CD4-positive, alpha-beta T cell treated with Interleukin-12 subunit alpha and Interleukin-12 subunit beta, for 1 hour (primary cell): Measurements from ENCODE around the gene RASSF3.
A peak's percentile ranks its signal among the peaks of the same experiment; 100 is the strongest.
"Not testable (repeated sequence)": the region's sequence is repeated elsewhere in the genome, so short reads cannot be mapped to it uniquely, and the experiment has no call there.

Source experiments
- DNase-seq: peaks from one replicate; pipeline ENCODE4 v3.0.0-alpha.2; 2020

Gene RASSF3

DNA sequence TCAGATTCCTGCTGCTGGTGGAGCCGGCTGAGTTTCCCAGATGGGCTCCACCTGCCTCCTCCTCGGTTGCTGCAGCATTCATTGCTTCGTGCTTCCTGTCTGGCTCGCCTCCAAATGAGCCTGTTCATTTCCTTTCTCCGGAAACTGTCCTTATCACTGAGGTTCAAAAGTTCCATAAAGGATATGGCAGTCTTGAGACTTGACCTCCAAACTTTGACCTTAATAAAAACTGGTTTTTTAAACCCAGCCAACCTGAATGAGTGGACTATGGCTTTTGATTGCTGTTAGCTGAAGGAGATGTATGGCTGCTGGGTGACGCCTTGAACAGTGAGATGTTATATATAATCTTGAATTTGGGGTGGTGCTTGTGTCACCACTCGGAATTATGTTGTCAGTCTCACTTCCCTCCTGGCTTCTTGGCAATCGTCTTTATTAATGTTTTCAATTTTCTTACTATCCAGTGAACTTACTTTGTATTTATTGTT is 62.7 kb downstream of the RASSF3 start:
- DNase-seq, result no peak

DNA sequence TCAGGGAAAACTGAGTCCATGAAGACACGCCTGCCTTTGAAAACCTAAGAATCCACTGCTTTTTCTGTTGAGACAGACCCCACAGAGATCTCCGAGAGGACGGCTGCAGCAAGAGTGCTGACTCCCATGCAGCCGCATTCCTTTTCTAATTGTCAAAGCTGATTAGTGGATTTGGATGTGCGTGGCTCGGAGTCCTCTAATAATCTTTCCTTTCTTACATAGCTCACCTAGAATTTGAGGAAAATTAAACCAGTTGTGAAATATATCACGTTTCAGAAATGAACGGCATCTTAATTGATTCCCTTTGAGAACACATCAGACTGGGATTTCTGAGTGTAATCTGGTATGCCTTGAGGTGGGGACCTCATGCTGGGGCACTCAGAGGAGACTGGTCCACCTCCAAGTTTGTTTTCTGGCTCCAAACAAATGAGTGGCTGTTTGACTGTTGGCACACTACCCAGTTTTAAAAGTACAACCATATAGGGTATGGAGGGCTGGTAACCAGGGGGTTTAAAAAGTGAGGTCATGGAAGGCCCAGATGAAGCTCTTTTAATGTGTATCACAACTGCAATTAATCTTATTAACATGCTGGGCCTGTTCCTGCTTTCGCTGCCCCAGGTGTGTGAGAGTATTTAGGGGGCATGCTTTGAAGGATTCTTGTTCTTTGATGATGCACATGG is 63.3 kb downstream of the RASSF3 start:
- no peak for DNase-seq

DNA sequence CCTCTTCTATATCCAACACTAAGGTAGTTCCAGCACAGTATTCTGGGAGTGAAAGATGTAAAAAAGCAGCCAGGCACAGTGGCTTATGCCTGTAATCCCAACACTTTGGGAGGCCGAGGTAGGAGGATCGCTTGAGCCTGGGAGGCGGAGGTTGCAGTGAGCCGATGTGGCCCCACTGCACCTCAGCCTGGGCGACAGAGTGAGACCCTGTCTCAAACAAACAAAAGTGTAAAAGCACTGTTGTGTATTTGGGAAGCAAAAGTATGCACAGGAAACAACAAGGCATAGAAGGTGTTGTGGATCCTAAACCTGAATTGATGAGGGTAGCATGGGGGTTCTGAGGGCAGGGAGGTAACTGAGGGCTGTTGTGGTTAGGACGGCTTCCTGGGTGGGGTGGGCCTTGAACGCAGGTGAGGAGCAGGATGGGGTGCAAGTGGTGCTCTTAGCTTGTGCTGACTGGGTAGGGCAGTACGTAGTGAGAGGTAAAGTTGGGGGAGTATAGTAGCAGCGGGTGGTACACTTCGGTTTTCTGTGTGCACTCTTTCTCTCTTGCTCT is 64.2 kb downstream of the RASSF3 start:
- DNase-seq, result peak; percentile 77

DNA sequence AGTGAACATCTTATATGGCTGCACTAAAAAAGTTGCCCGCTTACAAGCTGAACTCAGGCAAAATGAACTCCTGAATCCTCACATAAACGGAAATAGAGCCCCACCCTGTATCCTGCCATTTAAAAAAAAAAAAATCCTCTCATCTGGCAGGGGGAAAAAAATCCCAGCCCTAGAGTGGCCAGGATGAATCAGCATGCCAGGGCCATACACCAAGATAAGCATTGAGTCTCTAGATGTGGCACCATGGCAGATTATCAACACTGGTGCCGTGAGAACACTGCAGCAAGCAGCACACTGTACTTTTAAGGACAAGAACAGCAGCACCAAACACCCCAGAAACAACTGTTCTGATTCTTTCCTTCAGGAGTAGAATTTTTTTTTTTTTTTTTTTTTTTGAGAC is 65.5 kb downstream of the RASSF3 start:
- no peak for DNase-seq

DNA sequence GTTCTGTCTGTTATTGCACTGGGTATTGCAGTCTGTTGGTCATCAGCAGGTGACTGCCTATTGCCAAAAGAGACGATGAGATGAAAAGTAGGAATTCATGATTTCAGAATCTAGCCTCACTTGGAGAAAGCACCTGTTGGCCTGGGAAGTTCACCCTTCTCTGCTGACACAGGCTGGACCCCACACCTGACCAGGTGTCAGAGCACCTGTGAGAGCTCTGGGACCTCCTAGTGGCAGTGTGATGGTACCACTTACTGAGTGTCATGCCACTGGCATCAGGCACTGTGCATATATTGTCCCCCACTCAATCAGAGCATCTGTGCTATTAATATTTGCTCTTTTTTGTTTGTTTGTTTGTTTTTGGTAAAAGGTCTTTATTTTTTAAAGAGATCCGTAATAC is 68.0 kb downstream of the RASSF3 start:
- DNase-seq, result no peak

DNA sequence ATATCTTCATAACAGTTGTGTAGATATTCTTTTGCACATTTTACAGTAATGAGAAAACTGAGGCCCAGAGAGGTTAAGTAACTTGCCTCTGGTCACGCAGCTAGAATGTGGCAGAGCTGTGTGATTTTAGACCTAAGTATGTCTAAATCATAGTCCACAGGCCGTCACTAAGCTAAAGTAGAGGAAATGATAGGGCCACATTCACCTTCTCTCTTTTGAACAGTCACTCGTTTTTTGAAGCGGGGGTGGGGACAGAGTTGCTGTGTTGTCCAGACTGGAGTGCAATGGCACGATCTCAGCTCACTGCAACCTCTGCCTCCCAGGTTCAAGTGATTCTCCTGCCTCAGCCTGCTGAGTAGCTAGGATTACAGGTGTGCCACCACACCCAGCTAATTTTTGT is 68.5 kb downstream of the RASSF3 start:
- DNase-seq, result no peak

DNA sequence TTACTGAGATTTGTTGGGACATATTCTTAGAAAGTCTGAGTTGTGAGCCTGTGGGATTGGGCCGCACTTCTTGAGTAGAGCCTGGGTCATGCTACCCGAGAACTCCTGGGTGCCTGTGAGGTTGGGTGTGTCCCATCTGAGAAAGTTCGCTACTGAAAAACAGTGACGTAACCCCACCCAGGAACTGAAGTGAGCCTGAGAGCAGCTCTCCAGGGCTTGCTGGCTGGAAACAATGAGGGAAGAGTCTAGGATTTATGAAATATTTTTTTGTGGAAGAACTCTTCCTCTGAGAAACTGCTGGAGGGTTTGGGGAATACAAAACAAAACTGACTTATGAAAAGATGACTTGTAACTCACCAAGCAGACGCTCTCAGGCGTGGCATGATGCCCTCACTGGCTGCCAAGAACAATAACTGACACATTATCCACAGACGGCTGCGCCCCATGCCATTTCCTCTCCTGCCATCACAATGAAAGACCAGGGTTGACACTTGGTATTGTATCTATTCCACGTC is 69.2 kb downstream of the RASSF3 start:
- DNase-seq, result peak; percentile 81

DNA sequence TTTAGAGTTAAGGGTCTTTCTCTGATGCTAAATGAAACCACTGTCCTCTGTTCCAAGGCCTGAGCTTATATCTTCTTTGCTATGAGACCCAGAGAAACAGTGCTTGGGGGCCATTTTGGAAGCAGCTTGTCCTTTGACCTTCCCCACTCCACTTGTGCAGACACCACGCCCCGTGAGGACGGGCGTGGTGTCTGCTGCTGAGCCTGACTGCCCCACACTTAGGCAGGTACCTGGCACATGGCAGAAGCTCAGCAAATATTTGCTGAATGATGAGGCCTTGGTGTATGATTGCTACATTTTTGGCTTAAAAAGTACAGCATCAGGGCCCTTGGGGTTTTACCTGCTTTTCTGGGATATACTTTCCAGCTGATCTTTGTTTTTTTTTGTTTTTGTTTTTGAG is 69.9 kb downstream of the RASSF3 start:
- no peak for DNase-seq

DNA sequence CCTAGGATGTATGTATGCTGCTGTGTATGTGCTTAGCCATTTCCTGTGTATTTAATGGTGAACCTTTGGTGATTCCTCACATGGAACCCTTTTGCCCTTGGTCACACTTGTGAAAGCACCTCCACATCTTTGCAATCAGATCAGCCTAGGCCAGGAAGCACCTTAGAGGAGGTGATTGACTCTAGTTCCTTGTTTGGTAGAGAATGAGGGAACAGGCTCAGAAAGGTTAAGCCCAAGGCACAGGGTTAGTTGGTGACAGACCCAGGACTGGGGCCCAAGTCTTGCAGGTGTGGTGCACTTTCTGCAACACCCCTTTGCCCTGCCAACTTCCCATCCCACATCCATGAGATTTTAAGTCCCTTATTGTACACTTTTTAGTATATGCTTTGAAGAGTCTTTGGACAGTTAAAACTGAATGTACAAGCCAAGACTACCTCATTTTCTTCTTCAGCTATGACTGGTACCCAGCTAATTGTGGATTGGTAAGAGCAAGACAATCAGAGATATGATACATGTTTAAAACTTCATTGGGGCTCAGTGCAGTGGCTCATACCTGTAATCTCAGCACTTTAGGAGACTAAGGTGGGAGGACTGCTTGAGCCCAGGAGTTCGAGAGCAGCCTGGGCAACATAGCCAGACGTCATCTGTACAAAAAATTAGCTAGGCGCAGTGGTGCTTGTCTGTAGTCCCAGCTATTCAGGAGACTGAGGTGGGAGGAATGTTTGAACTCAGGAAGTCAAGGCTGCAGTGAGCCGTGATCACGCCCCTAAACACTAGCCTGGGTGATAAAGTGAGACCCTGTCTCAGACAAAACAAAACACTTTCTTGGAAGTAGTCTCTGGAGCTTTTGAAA is 71.1 kb downstream of the RASSF3 start:
- no peak for DNase-seq

DNA sequence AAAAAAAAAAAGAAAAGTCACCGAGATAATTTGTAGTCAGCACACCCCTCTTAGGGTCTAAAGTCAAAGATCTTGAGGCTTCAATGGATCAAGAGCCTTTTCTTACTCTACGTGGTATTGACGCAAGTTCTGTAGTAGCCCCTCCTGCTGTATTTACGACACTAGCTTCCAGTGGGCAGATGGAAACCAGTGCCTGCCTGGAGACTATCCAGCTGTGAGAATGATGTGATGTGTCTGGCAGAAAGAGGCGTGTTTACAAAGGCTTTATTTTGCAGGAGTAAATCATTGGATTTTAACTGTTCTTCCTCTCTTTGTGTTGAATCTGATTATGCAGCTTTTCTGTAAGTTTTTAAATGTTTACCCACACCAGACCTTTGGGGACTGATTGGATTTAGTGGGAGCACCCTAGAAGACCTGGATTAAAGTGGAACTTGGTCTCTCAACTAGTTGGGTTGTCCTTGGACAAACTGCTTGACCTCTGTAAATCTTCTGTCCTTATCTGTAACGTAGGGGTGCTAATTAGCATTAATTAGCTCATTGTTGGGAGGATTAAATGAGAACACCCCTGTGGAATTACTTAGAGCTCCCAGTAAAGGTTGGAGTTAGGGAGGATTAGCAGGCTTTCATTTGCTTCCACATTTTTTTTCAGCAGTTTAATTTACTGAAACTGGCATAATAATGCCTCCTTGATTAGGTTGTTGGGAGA is 72.4 kb downstream of the RASSF3 start:
- DNase-seq, result no peak

DNA sequence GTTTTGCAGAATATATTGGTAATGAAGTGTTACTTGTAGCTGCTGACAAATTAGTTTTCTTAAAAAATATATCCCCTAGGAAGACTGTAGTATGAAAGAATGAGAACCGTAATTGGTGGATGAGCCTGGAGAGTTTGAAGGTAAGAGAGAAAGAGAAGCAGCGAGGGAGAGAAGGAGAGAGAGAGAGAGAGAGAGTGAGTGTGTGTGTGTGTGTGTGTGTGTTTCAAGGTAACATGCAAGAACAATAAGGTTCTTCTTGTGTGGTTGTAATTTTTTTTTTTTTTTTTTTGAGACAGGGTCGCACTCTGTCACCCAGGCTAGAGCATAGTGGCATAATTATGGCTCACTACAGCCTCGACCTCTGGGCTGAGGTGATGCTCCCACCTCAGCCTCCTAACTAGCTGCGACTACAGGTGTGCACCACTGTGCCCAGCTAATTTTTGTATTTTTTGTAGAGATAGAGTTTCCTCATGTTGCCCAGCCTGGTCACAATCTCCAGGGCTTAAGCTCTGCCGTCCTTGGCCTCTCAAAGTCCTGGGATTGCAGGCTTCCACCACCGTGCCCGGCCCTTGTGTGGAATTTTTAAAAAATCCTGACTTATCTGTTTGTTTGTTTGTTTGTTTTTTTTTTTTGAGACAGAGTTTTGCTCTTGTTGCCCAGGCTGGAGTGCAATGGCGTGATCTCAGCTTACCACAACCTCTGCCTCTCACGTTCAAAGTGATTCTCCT is 73.7 kb downstream of the RASSF3 start:
- no peak for DNase-seq

DNA sequence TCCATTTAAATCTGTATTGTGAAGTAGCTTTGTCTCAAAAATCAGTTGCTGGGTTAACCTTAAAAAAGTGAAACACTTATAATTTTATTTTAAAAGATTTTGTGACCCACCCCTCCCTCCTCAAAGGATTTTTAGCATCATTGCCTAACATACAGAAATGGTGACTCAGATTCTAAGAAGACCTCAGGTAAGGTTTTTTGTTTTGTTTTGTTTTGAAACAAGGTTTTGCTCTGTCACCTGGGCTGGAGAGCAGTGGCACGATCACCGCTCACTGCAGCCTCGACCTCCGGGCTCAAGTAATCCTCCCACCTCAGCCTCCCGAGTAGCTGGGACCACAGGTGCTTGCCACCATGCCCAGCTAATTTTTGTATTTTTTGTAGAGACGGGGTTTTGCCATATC is 74.8 kb downstream of the RASSF3 start:
- no peak for DNase-seq

DNA sequence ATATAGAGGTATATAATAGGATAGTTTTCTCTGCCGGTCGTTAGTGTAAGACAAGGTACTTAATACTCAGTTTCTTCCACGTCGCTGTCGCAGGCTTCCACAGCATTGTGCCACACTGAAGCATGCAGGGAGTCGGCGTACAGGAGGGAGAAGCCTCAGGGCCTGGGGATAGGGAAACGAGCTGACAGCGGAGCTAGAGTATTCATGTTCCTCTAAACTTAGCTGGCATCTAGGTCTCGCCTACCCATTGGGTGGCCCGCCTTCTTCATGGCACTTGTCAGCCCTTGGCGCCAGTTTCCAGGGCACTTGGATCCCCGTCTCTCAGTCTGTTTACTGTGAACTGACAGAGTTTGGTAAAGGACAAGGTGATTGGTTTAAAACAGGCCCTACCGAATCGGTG is 75.3 kb downstream of the RASSF3 start:
- DNase-seq, result no peak

DNA sequence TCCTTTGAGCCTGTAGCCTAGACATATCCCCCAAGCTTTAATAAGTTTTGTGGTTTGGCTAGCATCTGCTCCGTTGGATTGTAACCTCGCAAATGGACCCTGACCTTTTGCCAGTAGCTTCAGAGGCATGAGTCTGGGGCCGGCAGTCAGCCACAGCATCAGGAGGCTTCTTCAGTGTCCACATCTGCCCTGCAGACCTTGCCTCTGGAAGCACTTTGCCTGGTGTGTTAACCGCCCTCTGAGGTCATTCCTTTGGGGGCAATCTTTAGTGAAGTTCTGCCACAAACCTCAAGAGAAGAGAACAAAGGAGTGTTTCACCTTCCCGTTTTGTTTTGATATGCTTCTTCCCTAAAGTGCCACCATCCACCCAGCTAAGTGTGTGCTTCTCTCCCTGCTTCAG is 77.5 kb downstream of the RASSF3 start:
- no peak for DNase-seq

DNA sequence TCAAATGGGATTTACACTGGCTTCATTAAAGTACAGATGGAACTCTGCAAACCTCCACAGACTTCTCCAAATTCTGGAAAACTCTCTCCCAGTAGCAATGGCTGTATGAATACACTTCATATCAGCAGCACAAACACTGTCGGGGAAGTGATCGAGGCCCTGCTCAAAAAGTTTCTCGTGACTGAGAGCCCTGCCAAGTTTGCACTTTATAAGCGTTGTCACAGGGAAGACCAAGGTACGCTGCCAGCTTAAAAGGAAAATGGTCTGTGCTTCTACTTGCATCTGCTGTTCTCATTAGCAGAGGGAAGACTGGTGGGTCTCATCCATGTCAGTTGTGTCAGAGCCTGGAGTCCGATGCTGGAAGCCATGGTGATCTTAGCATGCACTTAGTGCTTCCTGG is 77.9 kb downstream of the RASSF3 start:
- no peak for DNase-seq

DNA sequence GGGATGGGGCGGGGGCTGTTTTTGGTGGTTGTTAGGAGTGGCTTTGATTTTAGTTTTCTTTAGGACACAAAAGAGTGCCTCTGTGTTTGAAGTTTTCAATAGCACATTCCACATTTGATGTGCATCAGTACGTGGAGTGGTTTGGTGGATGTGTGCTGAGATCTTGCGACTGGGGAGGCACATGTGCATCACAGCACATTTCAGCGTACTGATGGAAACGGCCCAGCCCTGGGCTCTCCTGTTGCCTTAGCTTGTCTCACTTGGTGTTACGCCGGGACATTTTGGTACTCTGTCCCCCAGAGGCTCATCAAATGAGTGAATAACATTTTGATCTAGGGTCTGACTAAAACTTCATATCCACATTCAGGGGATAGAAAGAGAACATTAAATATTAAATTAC is 78.4 kb downstream of the RASSF3 start:
- DNase-seq, result no peak

DNA sequence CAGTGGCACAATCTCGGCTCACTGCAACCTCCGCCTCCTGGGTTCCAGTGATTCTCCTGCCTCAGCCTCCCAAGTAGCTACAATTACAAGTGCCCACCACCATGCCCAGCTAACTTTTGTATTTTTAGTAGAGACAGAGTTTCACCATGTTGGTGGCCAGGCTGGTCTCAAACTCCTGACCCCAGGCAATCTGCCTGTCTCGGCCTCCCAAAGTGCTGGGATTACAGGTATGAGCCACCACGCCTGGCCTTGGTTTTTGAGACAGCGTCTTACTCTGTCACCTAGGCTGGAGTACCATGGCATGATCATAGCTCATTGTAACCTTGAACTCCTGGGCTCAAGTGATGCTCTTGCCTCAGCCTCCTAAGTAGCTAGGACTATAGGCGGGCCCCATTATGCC is 79.9 kb downstream of the RASSF3 start:
- not testable (repeated sequence) for DNase-seq

DNA sequence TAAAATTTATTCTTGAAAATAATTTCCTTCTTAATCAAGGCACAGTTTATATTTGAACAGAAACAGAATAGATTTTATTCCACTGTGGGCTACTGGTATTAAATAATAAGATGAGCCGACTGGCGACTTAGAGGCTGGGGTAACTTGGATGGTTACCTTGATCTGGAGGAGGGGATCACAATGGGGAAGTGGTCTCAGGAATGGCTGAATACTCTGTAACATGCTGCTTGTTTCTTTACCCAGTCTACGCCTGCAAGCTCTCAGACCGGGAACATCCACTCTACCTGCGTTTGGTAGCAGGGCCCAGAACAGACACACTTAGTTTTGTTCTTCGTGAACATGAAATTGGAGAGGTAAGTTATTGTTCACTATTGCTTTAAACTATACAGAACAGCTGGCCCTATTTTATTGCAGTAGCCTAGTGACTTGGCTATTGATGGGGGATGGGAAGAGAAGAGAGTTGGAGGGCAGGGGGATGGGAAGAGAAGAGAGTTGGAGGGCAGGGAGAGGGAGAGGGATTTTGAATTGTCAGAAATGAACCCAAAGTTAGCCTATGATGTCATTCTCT is 81.0 kb downstream of the RASSF3 start:
- no peak for DNase-seq

DNA sequence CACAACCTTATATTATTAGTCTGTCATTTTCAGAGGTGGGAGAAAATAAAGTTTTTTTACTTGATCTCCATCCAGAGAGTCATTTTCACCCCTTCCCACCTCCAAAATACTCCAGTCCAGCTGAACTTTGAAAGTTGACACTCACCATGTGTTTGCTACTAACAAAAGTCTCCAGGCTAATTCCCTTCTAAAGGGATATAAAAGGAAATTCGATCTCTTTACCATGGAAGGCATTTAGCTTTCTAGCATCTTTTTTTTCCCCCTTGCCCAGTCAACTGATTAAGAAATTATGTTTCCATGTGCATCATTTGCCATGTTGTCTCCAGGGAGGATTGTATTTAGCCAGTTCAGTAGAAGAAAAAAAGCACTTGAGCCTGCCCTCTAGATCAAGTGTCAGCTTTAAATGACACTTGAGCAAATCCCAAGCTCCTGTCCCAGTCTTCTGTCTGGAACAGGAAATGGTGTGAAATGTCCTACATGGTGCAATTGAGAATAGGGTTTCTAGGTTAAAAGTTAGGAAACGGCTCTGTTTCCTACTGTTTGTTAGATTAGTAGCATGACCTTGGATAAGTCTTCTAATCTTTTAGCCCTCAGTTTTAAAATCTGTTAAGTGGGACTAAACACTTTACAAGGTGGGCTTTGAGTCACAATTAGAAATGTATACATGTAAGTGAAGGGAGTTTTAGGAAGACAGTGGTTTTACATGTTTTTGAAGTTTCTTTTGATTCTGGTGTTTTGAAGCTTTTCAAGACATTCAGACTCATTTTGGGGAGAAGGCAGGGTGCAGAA is 81.7 kb downstream of the RASSF3 start:
- no peak for DNase-seq

DNA sequence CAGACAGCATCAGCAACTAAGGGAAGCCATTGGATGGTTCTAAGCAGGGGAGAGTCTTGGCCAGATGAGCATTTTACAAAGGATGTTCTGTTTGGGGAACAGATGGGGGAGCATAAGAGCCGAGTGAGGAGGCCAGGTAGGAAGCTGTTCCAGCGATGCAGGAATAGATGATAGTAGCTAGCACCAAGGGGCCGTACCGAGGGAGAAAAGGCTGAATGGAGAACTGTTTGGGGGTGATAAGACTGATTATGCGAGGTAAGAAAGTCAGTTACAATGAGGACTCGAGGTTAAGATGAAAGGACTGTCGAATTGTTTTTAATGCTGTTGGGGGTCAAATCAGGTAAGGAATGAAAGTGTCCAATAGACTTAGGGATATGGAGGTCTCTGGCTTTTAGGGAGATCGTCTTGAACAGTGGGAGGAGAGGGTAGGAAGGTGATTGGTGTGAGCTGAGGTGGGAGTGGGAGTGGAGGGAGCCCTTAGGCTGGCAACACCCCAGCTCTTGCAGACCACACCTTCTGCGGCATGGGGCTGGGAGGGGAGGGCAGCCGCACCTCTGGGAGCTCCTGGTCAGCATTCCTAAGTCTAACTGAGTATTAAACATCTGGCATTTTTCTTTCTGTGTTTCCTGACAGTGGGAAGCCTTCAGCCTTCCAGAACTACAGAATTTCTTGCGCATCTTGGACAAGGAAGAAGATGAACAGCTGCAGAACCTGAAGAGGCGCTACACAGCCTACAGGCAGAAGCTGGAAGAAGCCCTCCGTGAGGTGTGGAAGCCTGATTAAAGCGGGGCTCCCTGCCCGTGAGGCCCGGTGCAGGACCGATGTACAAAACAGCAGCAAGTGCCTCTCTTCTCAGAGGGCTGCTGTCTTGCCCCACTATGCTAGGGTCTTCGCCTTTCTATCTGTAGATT is 84.1 kb downstream of the RASSF3 start:
- no peak for DNase-seq
